GM18511 (cell line): ENCODE data around the gene KIF24.
"Not testable (repeated sequence)": the region's sequence is repeated elsewhere in the genome, so short reads cannot be mapped to it uniquely, and the experiment has no call there.

ENCODE experiments used
- ATAC-seq: cut with Tn5 transposase; IDR thresholded peaks from one replicate; pipeline ENCODE4 v1.9.1; 2021; ENCODE audit warnings: mild to moderate bottlenecking, moderate library complexity; ENCODE audit not compliant: unreplicated experiment

Gene KIF24

GRCh38 chr9:34332076-34332964 lies 3.3 kb upstream of the KIF24 start:
- no peak for ATAC-seq

GRCh38 chr9:34331196-34331595 lies 2.1 kb upstream of the KIF24 start:
- no peak for ATAC-seq

- ATAC-seq = no peak
Observed at GRCh38 chr9:34328500-34328986, 525 bp downstream of the KIF24 start.

GRCh38 chr9:34326690-34327089 lies 2.4 kb downstream of the KIF24 start:
- ATAC-seq = no peak

GRCh38 chr9:34322899-34323591 lies 6.0 kb downstream of the KIF24 start:
- ATAC-seq = no peak

- ATAC-seq = no peak
Observed at GRCh38 chr9:34321451-34321850, 7.6 kb downstream of the KIF24 start.

- no peak for ATAC-seq
Observed at GRCh38 chr9:34318163-34318790, 10.8 kb downstream of the KIF24 start.

GRCh38 chr9:34317436-34317835 lies 11.6 kb downstream of the KIF24 start:
- ATAC-seq = no peak

- ATAC-seq = no peak
Observed at GRCh38 chr9:34311499-34312185, 17.4 kb downstream of the KIF24 start.

- no peak for ATAC-seq
Observed at GRCh38 chr9:34310215-34310614, 18.9 kb downstream of the KIF24 start.

GRCh38 chr9:34308316-34308715 lies 20.8 kb downstream of the KIF24 start:
- ATAC-seq = not testable (repeated sequence)

GRCh38 chr9:34301064-34301463 lies 28.0 kb downstream of the KIF24 start:
- not testable (repeated sequence) for ATAC-seq

GRCh38 chr9:34292552-34292951 lies 36.5 kb downstream of the KIF24 start:
- ATAC-seq = no peak

GRCh38 chr9:34291423-34291822 lies 37.6 kb downstream of the KIF24 start:
- no peak for ATAC-seq

GRCh38 chr9:34291023-34291422 lies 38.0 kb downstream of the KIF24 start:
- ATAC-seq = no peak

GRCh38 chr9:34289159-34289558 lies 39.9 kb downstream of the KIF24 start:
- no peak for ATAC-seq

GRCh38 chr9:34282096-34282495 lies 47.0 kb downstream of the KIF24 start:
- ATAC-seq = no peak

- ATAC-seq = no peak
Observed at GRCh38 chr9:34279411-34279810, 49.7 kb downstream of the KIF24 start.
